Esophagus muscularis mucosa (tissue), 4 donors: Measurements from ENCODE around the gene TSPAN5. TPM values are rescaled to one million over a fixed set of nuclear protein-coding genes. Genes with fewer than 3 reads are reported as not detected.

ENCODE experiments used
- DNase-seq: peaks from one replicate; pipeline ENCODE4 v3.0.0-alpha.2; 2017; ENCODE audit errors: extremely low spot score
- H3K27ac ChIP-seq, 4 donors: fragments of 200-600 bp; sonication (generic); replicated peaks in 1 of 4; 1 replicate in 3 of 4; 2 replicates in 1 of 4; pipeline ENCODE4 v1.5.1; 2016 to 2019; ENCODE audit warnings: mild to moderate bottlenecking in 1 of 4
- H3K27me3 ChIP-seq, 4 donors: fragments of 200-600 bp; sonication (generic); one replicate each; pipeline versions ENCODE4 v1.5.1 to v1.6.0; 2016 to 2019
- H3K36me3 ChIP-seq, 4 donors: fragments of 200-600 bp; sonication (generic); one replicate each; pipeline ENCODE4 v1.5.1; 2016 to 2019
- H3K4me1 ChIP-seq, 4 donors: fragments of 200-600 bp; sonication (generic); one replicate each; pipeline ENCODE4 v1.5.1; 2016 to 2019
- H3K4me3 ChIP-seq, 4 donors: fragments of 200-600 bp; sonication (generic); 1 replicate in 2 of 4; 2 replicates in 2 of 4; pipeline ENCODE4 v1.5.1; 2016 to 2019; ENCODE audit warnings: mild to moderate bottlenecking in 4 of 4, moderate library complexity in 1 of 4
- H3K9me3 ChIP-seq, 4 donors: fragments of 200-600 bp; sonication (generic); 1 replicate in 3 of 4; 2 replicates in 1 of 4; pipeline ENCODE4 v1.5.1; 2016 to 2019
- CTCF ChIP-seq, 3 experiments: fragments of 200-600 bp in 2 of 3; fragments of 450-650 bp in 1 of 3; sonication (generic) in 2 of 3; IDR thresholded peaks; one replicate each; pipeline ENCODE4 v1.5.1; 2017 to 2019; ENCODE audit warnings: antibody characterized with exemption in 3 of 3, mild to moderate bottlenecking in 2 of 3, moderate library complexity in 1 of 3
- EP300 ChIP-seq: sonication (generic); formaldehyde crosslinking; IDR thresholded peaks from one replicate; pipeline ENCODE4 v1.6.1; 2017; ENCODE audit warnings: antibody characterized with exemption
- POLR2A ChIP-seq: fragments of 450-650 bp; IDR thresholded peaks from one replicate; pipeline ENCODE4 v1.6.1; 2017; ENCODE audit warnings: antibody characterized with exemption, moderate library complexity, mild to moderate bottlenecking, low read depth
- POLR2AphosphoS5 ChIP-seq, 2 donors: sonication (generic); formaldehyde crosslinking; IDR thresholded peaks; one replicate each; pipeline ENCODE4 v1.6.1; 2017; ENCODE audit warnings: antibody characterized with exemption in 2 of 2
- WGBS: methylation state at CpG from one replicate; pipeline ENCODE4 v1.1.5; 2018; 5-methylcytosine and 5-hydroxymethylcytosine counted together
- intact Hi-C: fragments of 100-400 bp; cut with DNase I; formaldehyde crosslinking; loops from one replicate; pipeline ENCODE4 v1.15.1; 2023
- total RNA-seq, 4 donors: library from RNA; depleted of rRNA; stranded (reverse); fragments of >200 nt; gene quantifications; one replicate each; pipeline versions ENCODE4 v1.1.0 to v1.2.1, GENCODE V29; 2016

TSPAN5 gene
- total RNA-seq, 4 donors from 2014 or later: 9.1 to 16.8 (median 13.3) TPM

DNA sequence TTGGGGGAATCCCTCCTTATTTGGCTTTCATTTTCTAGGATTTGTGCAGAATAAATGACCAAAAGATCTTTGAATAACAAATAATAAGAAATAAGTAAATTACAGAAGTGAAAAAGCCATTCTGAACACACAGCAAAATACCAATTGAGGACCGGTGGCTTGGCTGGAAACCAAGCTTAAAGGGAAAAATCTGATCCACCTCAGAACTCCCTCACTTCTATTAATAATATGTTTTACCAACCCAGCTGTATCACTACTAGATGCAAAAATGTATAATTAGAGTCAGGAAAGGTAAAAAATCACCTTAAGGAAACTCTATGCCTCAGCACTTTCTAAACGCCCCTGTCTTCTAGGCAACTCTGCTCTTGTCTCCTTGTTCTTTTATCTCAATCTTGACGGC is 77.3 kb downstream of the TSPAN5 start:
- Histone ChIP-seq H3K36me3 (no peaks in the 10 kb centered on the region), H3K9me3 (no peaks in the 10 kb centered on the region), H3K4me3 (no peak overlapping the region), H3K27me3 (no peaks in the 10 kb centered on the region), H3K27ac (no peak overlapping the region), H3K4me1 (peaks cover 3 to 33% (median 25%) of the 10 kb centered on the region in 4 donors)
- DNase-seq: no peak
- WGBS: 82% methylated on average over 3 of the region's 3 CpGs
- intact Hi-C loops: no loop called here
- no peak for TF ChIP-seq CTCF (IDR thresholded peaks at IDR 0.05)
- no peak for TF ChIP-seq POLR2AphosphoS5 (IDR thresholded peaks at IDR 0.05)
- no peak for TF ChIP-seq EP300
- no peak for TF ChIP-seq POLR2A

DNA sequence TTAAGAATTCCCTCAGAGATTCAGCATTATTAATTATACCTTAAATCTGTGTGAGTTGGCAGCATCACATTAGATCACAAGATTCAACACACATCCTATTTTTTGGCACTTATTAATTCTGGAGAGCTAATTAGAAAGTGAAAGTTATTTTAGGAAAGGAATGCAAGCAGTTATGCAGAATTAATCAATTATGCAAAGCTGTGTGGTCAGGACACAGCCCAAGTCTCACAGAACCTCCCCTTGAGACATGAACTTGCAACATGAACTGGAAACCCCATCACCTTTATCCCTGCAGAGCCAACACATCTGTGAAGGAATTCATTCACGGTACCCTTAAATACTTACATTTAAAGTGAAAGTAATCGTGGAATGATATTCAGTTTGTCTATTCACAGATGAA is 80.5 kb downstream of the TSPAN5 start:
- Histone ChIP-seq H3K27ac (no peak overlapping the region), H3K4me1 (peaks cover 3 to 33% (median 29%) of the 10 kb centered on the region in 4 donors)

DNA sequence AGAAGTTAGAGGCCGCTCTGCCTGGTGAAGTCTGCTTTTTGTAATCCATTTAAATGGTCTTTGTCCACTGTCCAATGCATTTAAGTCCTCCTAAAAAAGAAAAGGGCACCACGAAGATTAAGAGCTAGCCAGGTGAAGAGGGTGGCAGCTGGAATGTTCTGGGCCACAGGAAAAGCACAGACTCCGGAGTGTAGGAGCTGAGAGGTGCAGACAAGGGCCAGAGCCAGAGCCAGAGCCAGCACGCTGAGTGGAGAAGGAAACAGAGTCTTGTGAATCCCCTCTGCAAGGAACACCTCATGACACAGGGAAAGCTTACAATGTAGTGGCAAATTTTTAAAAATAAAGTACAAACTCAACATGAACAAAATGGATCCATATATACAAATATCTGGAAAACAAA is 83.6 kb downstream of the TSPAN5 start:
- intact Hi-C loops: no loop called here
- 66% methylated on average over 4 of the region's 4 CpGs for WGBS
- Histone ChIP-seq H3K27me3 (no peaks in the 10 kb centered on the region), H3K4me3 (no peak overlapping the region), H3K27ac (peak overlapping the region in 3 of 4 donors; percentile 3 to 38 (median 24)), H3K9me3 (no peaks in the 10 kb centered on the region), H3K4me1 (peaks cover 3 to 33% (median 17%) of the 10 kb centered on the region in 4 donors), H3K36me3 (no peaks in the 10 kb centered on the region)
- DNase-seq: peak; percentile 5
- TF ChIP-seq CTCF (IDR thresholded peaks at IDR 0.05): no peak
- TF ChIP-seq POLR2AphosphoS5 (IDR thresholded peaks at IDR 0.05): no peak
- TF ChIP-seq POLR2A: no peak
- TF ChIP-seq EP300: no peak

More for the DNA sequence above, 80.5 kb downstream of the TSPAN5 start:
- peak overlapping the region in 3 of 4 donors; percentile 12 to 30 (median 26) for H3K4me3 ChIP-seq
- H3K9me3 ChIP-seq: no peaks in the 10 kb centered on the region
- intact Hi-C loops: no loop called here
- WGBS: 28% methylated on average over 2 of the region's 2 CpGs
- TF ChIP-seq CTCF (IDR thresholded peaks at IDR 0.05) (no peak), EP300 (no peak), POLR2AphosphoS5 (IDR thresholded peaks at IDR 0.05) (no peak), POLR2A (no peak)
- no peaks in the 10 kb centered on the region for H3K36me3 ChIP-seq
- no peaks in the 10 kb centered on the region for H3K27me3 ChIP-seq
- DNase-seq: peak; percentile 10

DNA sequence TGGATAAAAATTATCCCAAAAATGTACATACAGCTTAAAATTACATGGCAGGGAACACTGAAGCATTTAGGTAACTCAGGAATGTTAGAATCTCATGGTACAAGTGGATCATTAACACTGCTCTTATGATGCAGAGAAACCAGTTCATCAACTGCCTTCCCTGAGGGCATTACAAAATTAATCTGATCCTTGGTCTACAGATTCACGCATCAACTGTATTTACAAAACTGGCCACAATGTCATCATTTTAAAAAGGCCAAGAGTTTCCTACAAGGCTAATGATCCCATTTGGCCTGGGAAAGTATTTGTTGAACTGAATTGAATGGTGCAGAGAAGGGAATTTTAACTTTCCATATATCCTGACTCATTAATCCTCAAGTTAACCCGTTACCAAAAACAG is 84.6 kb downstream of the TSPAN5 start:
- WGBS: 45% methylated on average over 2 of the region's 2 CpGs

More for the DNA sequence above, 84.6 kb downstream of the TSPAN5 start:
- Histone ChIP-seq H3K36me3 (no peaks in the 10 kb centered on the region), H3K27me3 (no peaks in the 10 kb centered on the region), H3K4me3 (no peak overlapping the region), H3K9me3 (no peaks in the 10 kb centered on the region), H3K27ac (peak overlapping the region in 1 of 4 donors; percentile 38), H3K4me1 (peaks cover under 1 to 40% (median 17%) of the 10 kb centered on the region in 4 donors)
- DNase-seq: peak; percentile 3
- intact Hi-C loops: no loop called here
- TF ChIP-seq POLR2AphosphoS5 (IDR thresholded peaks at IDR 0.05): no peak
- TF ChIP-seq CTCF (IDR thresholded peaks at IDR 0.05): no peak
- TF ChIP-seq POLR2A: no peak
- TF ChIP-seq EP300: no peak
